GM12872 (cell line): ENCODE results near the gene PUS3.

Experiments used
- TF ChIP-seq, protein P1 (sequence below): IDR thresholded peaks from 3 replicates; pipeline ENCODE4 v1.5.1; 2011; ENCODE audit warnings: low read depth, mild to moderate bottlenecking, low read length, moderate library complexity; ENCODE audit not compliant: insufficient read depth

The PUS3 gene

DNA sequence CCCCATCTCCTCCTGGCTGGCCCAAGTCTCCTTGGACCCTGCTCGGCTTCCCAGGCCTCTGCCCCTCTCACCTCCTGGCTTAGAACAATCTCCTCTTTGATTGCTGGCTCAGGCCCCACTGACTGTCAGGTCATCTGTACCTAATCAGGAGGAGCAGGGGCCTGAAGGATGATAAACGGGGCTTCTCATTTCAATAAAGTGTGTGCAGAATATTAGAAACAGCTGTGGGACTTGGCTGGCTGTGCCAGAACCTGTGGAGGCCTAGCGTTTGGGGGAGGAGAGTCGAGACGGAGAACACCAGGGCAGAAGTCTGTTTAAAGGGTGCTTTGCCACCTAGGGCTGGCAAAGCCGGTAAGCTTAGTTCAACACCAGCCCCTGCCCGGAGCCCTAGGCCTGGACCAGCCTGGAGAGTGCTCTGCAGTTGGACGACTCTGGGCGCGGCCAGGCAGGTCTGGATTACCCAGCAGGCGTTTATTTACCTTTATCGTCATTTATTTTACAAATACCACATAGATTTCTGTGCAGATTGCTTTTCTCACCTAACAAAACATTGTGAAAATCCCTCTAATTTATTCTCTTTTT, 32.7 kb upstream of the PUS3 start:
- TF ChIP-seq, protein P1, sequence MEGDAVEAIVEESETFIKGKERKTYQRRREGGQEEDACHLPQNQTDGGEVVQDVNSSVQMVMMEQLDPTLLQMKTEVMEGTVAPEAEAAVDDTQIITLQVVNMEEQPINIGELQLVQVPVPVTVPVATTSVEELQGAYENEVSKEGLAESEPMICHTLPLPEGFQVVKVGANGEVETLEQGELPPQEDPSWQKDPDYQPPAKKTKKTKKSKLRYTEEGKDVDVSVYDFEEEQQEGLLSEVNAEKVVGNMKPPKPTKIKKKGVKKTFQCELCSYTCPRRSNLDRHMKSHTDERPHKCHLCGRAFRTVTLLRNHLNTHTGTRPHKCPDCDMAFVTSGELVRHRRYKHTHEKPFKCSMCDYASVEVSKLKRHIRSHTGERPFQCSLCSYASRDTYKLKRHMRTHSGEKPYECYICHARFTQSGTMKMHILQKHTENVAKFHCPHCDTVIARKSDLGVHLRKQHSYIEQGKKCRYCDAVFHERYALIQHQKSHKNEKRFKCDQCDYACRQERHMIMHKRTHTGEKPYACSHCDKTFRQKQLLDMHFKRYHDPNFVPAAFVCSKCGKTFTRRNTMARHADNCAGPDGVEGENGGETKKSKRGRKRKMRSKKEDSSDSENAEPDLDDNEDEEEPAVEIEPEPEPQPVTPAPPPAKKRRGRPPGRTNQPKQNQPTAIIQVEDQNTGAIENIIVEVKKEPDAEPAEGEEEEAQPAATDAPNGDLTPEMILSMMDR = no peak

DNA sequence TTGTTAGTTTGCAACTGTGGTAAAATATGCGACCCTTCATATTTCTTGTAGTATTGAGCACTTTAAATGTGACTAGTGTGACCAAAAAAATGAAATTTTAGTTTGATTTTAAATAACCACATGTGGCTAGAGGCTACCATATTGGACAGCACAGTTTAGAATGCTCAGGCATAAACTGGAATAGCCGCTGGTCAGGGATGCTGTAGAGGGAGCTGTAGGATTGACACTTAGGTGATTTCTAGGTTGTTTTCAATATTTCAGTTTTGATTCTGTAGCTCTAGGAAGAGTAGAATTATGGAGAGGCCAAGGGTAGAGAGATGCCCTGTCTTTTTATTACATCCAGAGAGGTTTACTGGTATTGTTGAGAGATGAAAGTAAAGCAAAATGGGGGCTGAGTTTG, 32.0 kb upstream of the PUS3 start:
- TF ChIP-seq, protein P1 = no peak

DNA sequence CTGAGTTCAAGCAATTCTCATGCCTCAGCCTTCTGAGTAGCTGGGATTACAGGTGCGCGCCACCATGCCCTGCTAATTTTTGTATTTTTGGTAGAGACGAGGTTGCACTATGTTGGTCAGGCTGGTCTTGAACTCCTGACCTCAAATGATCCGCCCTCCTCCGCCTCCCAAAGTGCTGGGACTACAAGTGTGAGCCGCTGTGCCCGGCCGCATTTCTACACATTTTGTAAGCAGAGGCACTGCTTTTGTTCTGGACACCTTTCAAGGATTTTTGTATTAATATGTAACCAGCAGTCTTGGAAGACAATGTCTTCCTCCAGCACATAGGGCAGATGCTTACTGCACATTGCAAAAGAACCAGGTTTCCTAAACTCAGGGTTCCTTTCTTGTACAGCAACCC, 31.5 kb upstream of the PUS3 start:
- TF ChIP-seq, protein P1 = no peak

DNA sequence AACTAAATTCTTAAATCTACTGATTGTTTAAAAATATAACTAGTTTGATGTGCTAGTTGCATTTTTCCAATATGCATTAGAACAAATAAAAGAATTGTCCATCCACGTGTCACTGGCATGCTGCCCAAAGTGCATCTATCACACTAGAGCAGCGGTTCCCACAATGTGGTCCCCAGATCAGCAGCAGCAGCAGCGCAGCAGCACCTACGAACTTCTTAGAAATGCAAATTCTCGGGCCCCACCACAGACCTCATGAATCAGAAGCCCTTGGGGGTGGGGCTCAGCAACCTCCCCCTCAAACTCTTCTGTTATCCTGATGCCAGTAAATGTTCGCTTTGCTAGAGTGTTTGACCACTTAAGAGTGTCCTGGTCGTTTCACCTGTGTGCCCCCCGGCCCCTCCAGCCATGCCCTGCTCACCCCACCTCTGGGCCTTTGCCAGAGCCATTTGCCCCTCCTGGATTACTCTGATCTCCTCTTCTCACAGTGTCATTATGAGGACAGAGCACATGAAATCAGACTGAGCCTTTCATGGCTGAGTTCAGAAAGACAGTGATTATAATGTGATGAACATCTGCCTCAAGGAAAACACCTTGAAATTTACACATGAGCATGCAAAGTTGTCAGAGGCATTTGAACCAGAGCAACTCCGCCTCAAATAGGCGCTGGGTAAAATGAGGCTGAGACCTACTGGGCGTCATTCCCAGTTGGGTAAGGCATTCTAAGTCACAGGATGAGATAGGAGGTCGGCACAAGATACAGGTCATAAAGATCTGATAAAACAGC, 30.2 kb upstream of the PUS3 start:
- TF ChIP-seq, protein P1 = no peak

DNA sequence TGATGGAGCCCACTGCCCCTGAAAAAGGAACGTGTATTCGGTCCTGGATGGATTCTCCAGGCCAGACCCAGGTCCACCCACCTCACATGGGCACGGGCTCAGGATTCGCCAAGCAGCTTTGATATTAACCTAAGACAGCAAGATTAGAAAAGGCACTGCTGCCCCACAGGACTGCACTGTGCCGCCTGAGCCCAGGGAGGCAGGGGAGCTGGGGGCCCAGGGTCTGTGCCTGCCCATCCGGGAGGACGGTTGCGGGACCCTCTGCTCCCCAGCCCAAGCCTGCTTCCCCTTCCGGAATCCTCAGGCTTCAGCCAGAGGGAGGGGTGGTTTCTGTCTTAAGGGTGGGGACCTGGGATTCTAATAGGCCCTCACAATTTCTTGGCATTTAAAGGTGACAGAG, 29.3 kb upstream of the PUS3 start:
- TF ChIP-seq, protein P1 = no peak

DNA sequence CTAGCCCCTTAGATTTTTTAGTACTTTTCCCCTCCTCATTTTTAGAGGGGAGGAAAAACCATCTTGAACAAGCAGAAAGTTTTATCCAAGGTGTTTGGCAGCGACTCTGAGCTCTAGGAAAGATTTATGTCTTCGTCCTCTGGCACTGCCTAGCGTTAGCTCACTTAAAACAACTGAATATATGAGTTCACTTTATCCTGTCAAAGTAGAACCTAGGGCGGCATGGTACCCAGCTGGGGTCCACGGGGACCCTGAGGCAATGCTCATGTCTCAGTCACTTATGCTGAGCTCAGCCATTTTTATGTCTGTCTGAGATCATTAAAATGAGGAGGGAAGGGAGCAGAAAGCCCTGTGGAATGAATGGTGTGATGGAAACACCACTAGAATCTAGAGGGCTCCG, 28.7 kb upstream of the PUS3 start:
- TF ChIP-seq, protein P1 = no peak

DNA sequence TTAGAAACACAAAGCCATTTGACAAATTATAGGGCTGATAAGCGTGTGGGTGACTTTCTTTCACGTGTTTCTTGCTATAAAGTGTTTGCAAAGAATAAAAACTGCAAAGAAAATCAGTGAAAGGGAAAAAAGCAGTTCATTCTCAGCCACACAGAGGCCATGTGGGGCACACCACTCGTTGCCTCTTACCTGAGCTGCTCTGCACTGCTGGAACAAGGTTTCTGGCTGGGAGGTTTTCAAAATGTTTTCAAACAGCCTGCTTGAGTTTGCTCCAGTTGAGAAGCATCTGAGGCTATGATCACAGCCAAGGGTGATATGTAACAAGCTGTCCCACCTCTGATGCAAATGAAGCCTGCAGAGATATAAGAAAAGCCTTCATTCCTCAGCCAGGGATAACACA, 28.1 kb upstream of the PUS3 start:
- TF ChIP-seq, protein P1 = no peak
